DMS79 treated with DMSO at 0.1 percent for 48 hours (cell line): ENCODE results near the gene LIMCH1.
"Not testable (repeated sequence)": the region's sequence is repeated elsewhere in the genome, so short reads cannot be mapped to it uniquely, and the experiment has no call there.

ENCODE experiments used
- DNase-seq: peaks from one replicate; lab custom pipeline; 2025; lab: John Stamatoyannopoulos, UW

LIMCH1 gene

GRCh38 chr4:41538017-41538733, at the start of gene LIMCH1:
Gene LIMCH1, plus strand, starts transcription at chr4:41538157. Its CDS starts 67,839 bp downstream, at chr4:41605996.
- DNase-seq = no peak

GRCh38 chr4:41491081-41491576, 46.8 kb upstream of the LIMCH1 start:
- DNase-seq = not testable (repeated sequence)

GRCh38 chr4:41496977-41497376, 41.0 kb upstream of the LIMCH1 start:
- DNase-seq = no peak

- no peak for DNase-seq
These were observed 39.8 kb upstream of the LIMCH1 start for GRCh38 chr4:41498177-41498576.

GRCh38 chr4:41504167-41504818, 33.7 kb upstream of the LIMCH1 start:
- no peak for DNase-seq

GRCh38 chr4:41505161-41505661, 32.7 kb upstream of the LIMCH1 start:
- DNase-seq = peak; percentile 82

- DNase-seq = no peak
These were observed 31.8 kb upstream of the LIMCH1 start for GRCh38 chr4:41506130-41506529.

GRCh38 chr4:41507291-41507947, 30.5 kb upstream of the LIMCH1 start:
- DNase-seq = no peak

GRCh38 chr4:41509451-41509866, 28.5 kb upstream of the LIMCH1 start:
- DNase-seq = peak; percentile 48

- no peak for DNase-seq
These were observed 27.8 kb upstream of the LIMCH1 start for GRCh38 chr4:41510179-41510578.

GRCh38 chr4:41512136-41512535, 25.8 kb upstream of the LIMCH1 start:
- DNase-seq = no peak

GRCh38 chr4:41512596-41512995, 25.4 kb upstream of the LIMCH1 start:
- no peak for DNase-seq

- DNase-seq = no peak
These were observed 23.8 kb upstream of the LIMCH1 start for GRCh38 chr4:41514169-41514568.

- DNase-seq = no peak
These were observed 23.0 kb upstream of the LIMCH1 start for GRCh38 chr4:41514766-41515481.

GRCh38 chr4:41517121-41517520, 20.8 kb upstream of the LIMCH1 start:
- no peak for DNase-seq

GRCh38 chr4:41517747-41518146, 20.2 kb upstream of the LIMCH1 start:
- DNase-seq = no peak

- DNase-seq = peak; percentile 13
These were observed 13.5 kb upstream of the LIMCH1 start for GRCh38 chr4:41524425-41524824.

- no peak for DNase-seq
These were observed 12.8 kb upstream of the LIMCH1 start for GRCh38 chr4:41525129-41525528.

GRCh38 chr4:41526628-41527027, 11.3 kb upstream of the LIMCH1 start:
- DNase-seq = no peak

- no peak for DNase-seq
These were observed 9.3 kb upstream of the LIMCH1 start for GRCh38 chr4:41528512-41529205.

- no peak for DNase-seq
These were observed 7.2 kb upstream of the LIMCH1 start for GRCh38 chr4:41530741-41531140.
